Adrenal gland (tissue), 12 donors: ENCODE measurements around the gene FKBP9. TPM values are rescaled to one million over a fixed set of nuclear protein-coding genes. Genes with fewer than 3 reads are reported as not detected.

Experiments used
- DNase-seq, 7 donors: peaks; one replicate each; pipeline ENCODE4 v3.0.0-alpha.2; 2019 to 2020
- H3K27ac ChIP-seq, 5 donors: fragments of 200-600 bp; sonication (generic) in 4 of 5; 1 replicate in 3 of 5; 2 replicates in 2 of 5; pipeline versions ENCODE4 v1.5.1 to v1.8.0; 2016 to 2020; ENCODE audit warnings: mild to moderate bottlenecking in 1 of 5
- H3K27me3 ChIP-seq: fragments of 200-600 bp; 2 replicates; pipeline ENCODE4 v1.8.0; 2021
- H3K36me3 ChIP-seq, 2 donors: fragments of 200-600 bp; replicated peaks in 1 of 2; 1 replicate in 1 of 2; 2 replicates in 1 of 2; pipeline versions ENCODE4 v1.5.1 to v1.8.0; 2018 to 2022
- H3K4me1 ChIP-seq, 2 donors: fragments of 200-600 bp; replicated peaks in 1 of 2; 1 replicate in 1 of 2; 2 replicates in 1 of 2; pipeline versions ENCODE4 v1.5.1 to v1.8.0; 2018 to 2021
- H3K4me3 ChIP-seq, 4 donors: fragments of 200-600 bp; sonication (generic) in 3 of 4; one replicate each; pipeline ENCODE4 v1.5.1; 2016 to 2018
- H3K9me3 ChIP-seq, 3 donors: fragments of 200-600 bp; sonication (generic) in 1 of 3; replicated peaks in 1 of 3; 1 replicate in 2 of 3; 2 replicates in 1 of 3; pipeline versions ENCODE4 v1.5.1 to v1.8.0; 2016 to 2021
- CTCF ChIP-seq, 6 experiments: fragments of 450-650 bp in 4 of 6; fragments of 200-600 bp in 2 of 6; sonication (generic) in 1 of 6; IDR thresholded peaks; 1 replicate in 5 of 6; 2 replicates in 1 of 6; pipeline versions ENCODE4 v1.5.1 to v1.8.0; 2016 to 2021; ENCODE audit warnings: antibody characterized with exemption in 6 of 6, mild to moderate bottlenecking in 2 of 6, moderate library complexity in 1 of 6
- POLR2A ChIP-seq, 2 donors: fragments of 450-650 bp; IDR thresholded peaks; one replicate each; pipeline ENCODE4 v1.6.1; 2017; ENCODE audit warnings: antibody characterized with exemption in 2 of 2, mild to moderate bottlenecking in 2 of 2, moderate library complexity in 1 of 2
- WGBS, 4 donors: extraction: QIAGEN DNeasy Blood & Tissue Kit in 2 of 4; methylation state at CpG; one replicate each; pipeline versions ENCODE4 v1.1.5 to v1.1.7; 2013 to 2017; 5-methylcytosine and 5-hydroxymethylcytosine counted together
- intact Hi-C, 2 donors: fragments of 100-400 bp; cut with DNase I; formaldehyde crosslinking; loops; one replicate each; pipeline versions ENCODE4 v1.14.1 to v1.15.0; 2022 to 2023
- polyA plus RNA-seq, 3 donors: library from polyadenylated mRNA; stranded (reverse); fragments of 200-250 nt in 2 of 3; fragments of 350-450 nt in 1 of 3; fragmentation: Illumina TruSeq in 1 of 3; extraction: RNeasy Lipid Tissue Mini Kit (QIAGEN cat#74804) in 1 of 3; gene quantifications; one replicate each; pipeline ENCODE4 v1.2.3, GENCODE V29; 2013 to 2014
- small RNA-seq, 2 donors: library from RNA; depleted of rRNA; stranded (forward); fragments of <200 nt; gene quantifications; one replicate each; pipeline ENCODE3, GENCODE V24; 2016
- total RNA-seq, 9 donors: library from RNA; depleted of rRNA in 4 of 9; stranded (reverse); fragments of >200 nt in 4 of 9; fragments of 120-200 nt in 1 of 9; fragmentation: NEBNext Ultra II Directional in 1 of 9; extraction: Animal tissue kit (Norgen Biotek cat#: 25700) in 1 of 9; gene quantifications; one replicate each; pipeline versions ENCODE4 v1.1.0 to v1.2.4, GENCODE V29; 2013 to 2023
- donor health status: healthy with polysubstance abuse.
- donor health status: Bipolar disorder and iron deficiency.
- donor health status: DM: yes; HTN: yes; CAD: no.
- donor health status: DM: no; HTN: no; CAD: no.
- donor health status: DM: no; HTN: no; CAD: no.
- donor health status: DM: yes; HTN: yes; CAD: no.

FKBP9 gene
- total and polyA plus RNA-seq, 12 donors = 26.8 to 299 (median 144) TPM

- no peak overlapping the region for H3K4me3 ChIP-seq
- 46 to 75% (median 67%) methylated on average over 1 of the region's 1 CpG for WGBS, 4 donors
- H3K9me3 ChIP-seq = no peaks in the 10 kb centered on the region
- no peak overlapping the region for H3K27ac ChIP-seq
- H3K4me1 ChIP-seq = peaks cover 0 to 23% of the 10 kb centered on the region in 2 donors
- intact Hi-C loops = loop anchor here in 1 of 2 donors (10.0 kb wide), 1 partner anchor 99 kb away; the partner anchor contains the start of gene FKBP9
- DNase-seq = no peak
- H3K27me3 ChIP-seq = no peaks in the 10 kb centered on the region
- TF ChIP-seq POLR2A (IDR thresholded peaks at IDR 0.05) = no peak
- no peak for TF ChIP-seq CTCF (IDR thresholded peaks at IDR 0.05)
- H3K36me3 ChIP-seq = no peaks in the 10 kb centered on the region
These were observed 96.5 kb downstream of the FKBP9 start for GRCh38 chr7:33053721-33054120.

- 76 to 87% (median 84%) methylated on average over 2 of the region's 2 CpGs for WGBS, 4 donors
- H3K4me3 ChIP-seq = no peak overlapping the region
- DNase-seq = no peak
- no peaks in the 10 kb centered on the region for H3K36me3 ChIP-seq
- no peak overlapping the region for H3K27ac ChIP-seq
- H3K4me1 ChIP-seq = peaks cover 1 to 30% of the 10 kb centered on the region in 2 donors
- no peaks in the 10 kb centered on the region for H3K27me3 ChIP-seq
- intact Hi-C loops = loop anchor here in 1 of 2 donors (10.0 kb wide), 1 partner anchor 100 kb away; the partner anchor contains the start of gene FKBP9
- no peak for TF ChIP-seq POLR2A (IDR thresholded peaks at IDR 0.05)
- no peak for TF ChIP-seq CTCF (IDR thresholded peaks at IDR 0.05)
- H3K9me3 ChIP-seq = no peaks in the 10 kb centered on the region
These were observed 97.2 kb downstream of the FKBP9 start for GRCh38 chr7:33054261-33054964.

- Histone ChIP-seq H3K4me1 (peaks cover 6 to 30% of the 10 kb centered on the region in 2 donors), H3K9me3 (no peaks in the 10 kb centered on the region), H3K4me3 (no peak overlapping the region), H3K36me3 (no peaks in the 10 kb centered on the region), H3K27ac (no peak overlapping the region), H3K27me3 (no peaks in the 10 kb centered on the region)
- TF ChIP-seq CTCF (IDR thresholded peaks at IDR 0.05) (no peak), POLR2A (IDR thresholded peaks at IDR 0.05) (no peak)
- DNase-seq = no peak
- intact Hi-C loops = loop anchor here in 1 of 2 donors (10.0 kb wide), 1 partner anchor 100 kb away; the partner anchor contains the start of gene FKBP9
- WGBS, 4 donors = 93 to 98% (median 98%) methylated on average over 5 of the region's 5 CpGs
These were observed 97.9 kb downstream of the FKBP9 start for GRCh38 chr7:33055158-33055557.

Small RNA genes lying within 50 kb of the gene (small RNA-seq; reads per million reads assigned to genes)
- 0 reads per million in 2 donors for gene AC083863.1
- gene RN7SL505P = 0 reads per million in 2 donors
- 0 reads per million in 2 donors for gene RNU6-388P
- gene RPS29P14 = 0 reads per million in 2 donors

Other genes with a start within 250 kb of the FKBP9 start
- 10 to 100 TPM; 17.9 to 57.0 (median 25.8) TPM for gene KBTBD2, start 65.7 kb upstream of the FKBP9 start, total RNA-seq
- gene KBTBD2, start 65.7 kb upstream of the FKBP9 start, polyA plus RNA-seq = 10 to 100 TPM; 16.0 to 29.6 (median 20.2) TPM
- 10 to 100 TPM in 8 of 9 donors, 1 to 10 TPM in 1; 10.0 to 65.5 (median 21.6) TPM for gene NT5C3A, start 105.3 kb downstream of the FKBP9 start, total RNA-seq
- 10 to 100 TPM; 13.1 to 34.4 (median 23.6) TPM for gene NT5C3A, start 105.3 kb downstream of the FKBP9 start, polyA plus RNA-seq
- 10 to 100 TPM in 6 of 9 donors, 1 to 10 TPM in 3; 4.2 to 23.0 (median 11.8) TPM for gene RP9, start 152.0 kb downstream of the FKBP9 start, total RNA-seq
- gene RP9, start 152.0 kb downstream of the FKBP9 start, polyA plus RNA-seq = 10 to 100 TPM; 18.8 to 22.4 (median 19.9) TPM
- gene BBS9, start 172.1 kb downstream of the FKBP9 start, total RNA-seq = 10 to 100 TPM; 13.5 to 39.4 (median 25.8) TPM
- gene BBS9, start 172.1 kb downstream of the FKBP9 start, polyA plus RNA-seq = 1 to 10 TPM; 5.6 to 8.4 (median 7.1) TPM